ENCODE measurements around the gene LAMB1. TPM values are rescaled to one million over a fixed set of nuclear protein-coding genes. Genes with fewer than 3 reads are reported as not detected.

LAMB1 gene
- total RNA-seq, 4 donors from 2014 or later = 87.9 to 322 (median 200) TPM

- peaks cover 4 to 6% of the 10 kb centered on the region in 2 donors for H3K4me1 ChIP-seq
- H3K27me3 ChIP-seq = no peaks in the 10 kb centered on the region
- H3K36me3 ChIP-seq = no peaks in the 10 kb centered on the region
- H3K9me3 ChIP-seq = no peaks in the 10 kb centered on the region
- no peak for TF ChIP-seq POLR2A (IDR thresholded peaks at IDR 0.05)
- TF ChIP-seq CTCF (IDR thresholded peaks at IDR 0.05) = no peak
- intact Hi-C loops (cut with DNase I; ENCODE audit: low total_unique reads) = no loop called here
- H3K4me3 ChIP-seq = no peak overlapping the region
- H3K27ac ChIP-seq = peak overlapping the region in 1 of 2 donors; percentile 36
- DNase-seq = no peak
Observed at GRCh38 chr7:107943018-107943417, 59.9 kb downstream of the LAMB1 start.

- no peak overlapping the region for H3K4me3 ChIP-seq
- peak overlapping the region; percentile 90 to 91 for H3K27ac ChIP-seq
- H3K4me1 ChIP-seq = peaks cover 6 to 10% of the 10 kb centered on the region in 2 donors
- H3K9me3 ChIP-seq = no peaks in the 10 kb centered on the region
- H3K36me3 ChIP-seq = no peaks in the 10 kb centered on the region
- TF ChIP-seq POLR2A (IDR thresholded peaks at IDR 0.05) (no peak), CTCF (IDR thresholded peaks at IDR 0.05) (no peak)
- DNase-seq = no peak
- no peaks in the 10 kb centered on the region for H3K27me3 ChIP-seq
- intact Hi-C loops (cut with DNase I; ENCODE audit: low total_unique reads) = no loop called here
Observed at GRCh38 chr7:107940951-107941350, 62.0 kb downstream of the LAMB1 start.

GRCh38 chr7:107939573-107940489 lies 63.1 kb downstream of the LAMB1 start:
- Histone ChIP-seq H3K4me1 (peaks cover 6 to 10% of the 10 kb centered on the region in 2 donors), H3K4me3 (no peak overlapping the region), H3K27ac (peak overlapping the region; percentile 90 to 91), H3K9me3 (no peaks in the 10 kb centered on the region), H3K36me3 (no peaks in the 10 kb centered on the region), H3K27me3 (no peaks in the 10 kb centered on the region)
- intact Hi-C loops (cut with DNase I; ENCODE audit: low total_unique reads) = no loop called here
- TF ChIP-seq POLR2A (IDR thresholded peaks at IDR 0.05) (no peak), CTCF (IDR thresholded peaks at IDR 0.05) (no peak)
- peak; percentile 79 to 88 for DNase-seq

GRCh38 chr7:107938456-107939250 lies 64.3 kb downstream of the LAMB1 start:
- no peaks in the 10 kb centered on the region for H3K9me3 ChIP-seq
- peaks cover 6 to 13% of the 10 kb centered on the region in 2 donors for H3K4me1 ChIP-seq
- H3K27me3 ChIP-seq = no peaks in the 10 kb centered on the region
- TF ChIP-seq POLR2A (IDR thresholded peaks at IDR 0.05) (no peak), CTCF (IDR thresholded peaks at IDR 0.05) (no peak)
- DNase-seq = peak; percentile 65 to 66
- H3K36me3 ChIP-seq = no peaks in the 10 kb centered on the region
- H3K27ac ChIP-seq = peak overlapping the region; percentile 90 to 91
- H3K4me3 ChIP-seq = no peak overlapping the region
- intact Hi-C loops (cut with DNase I; ENCODE audit: low total_unique reads) = no loop called here
